ENCODE data around the gene GNAI3. TPM values are rescaled to one million over a fixed set of nuclear protein-coding genes. Genes with fewer than 3 reads are reported as not detected.

GNAI3 gene
- polyA plus RNA-seq, 1 donor (not counting 4 experiments of a cell fraction or from before 2014, with no cell fraction given): 14.1 TPM

DNA sequence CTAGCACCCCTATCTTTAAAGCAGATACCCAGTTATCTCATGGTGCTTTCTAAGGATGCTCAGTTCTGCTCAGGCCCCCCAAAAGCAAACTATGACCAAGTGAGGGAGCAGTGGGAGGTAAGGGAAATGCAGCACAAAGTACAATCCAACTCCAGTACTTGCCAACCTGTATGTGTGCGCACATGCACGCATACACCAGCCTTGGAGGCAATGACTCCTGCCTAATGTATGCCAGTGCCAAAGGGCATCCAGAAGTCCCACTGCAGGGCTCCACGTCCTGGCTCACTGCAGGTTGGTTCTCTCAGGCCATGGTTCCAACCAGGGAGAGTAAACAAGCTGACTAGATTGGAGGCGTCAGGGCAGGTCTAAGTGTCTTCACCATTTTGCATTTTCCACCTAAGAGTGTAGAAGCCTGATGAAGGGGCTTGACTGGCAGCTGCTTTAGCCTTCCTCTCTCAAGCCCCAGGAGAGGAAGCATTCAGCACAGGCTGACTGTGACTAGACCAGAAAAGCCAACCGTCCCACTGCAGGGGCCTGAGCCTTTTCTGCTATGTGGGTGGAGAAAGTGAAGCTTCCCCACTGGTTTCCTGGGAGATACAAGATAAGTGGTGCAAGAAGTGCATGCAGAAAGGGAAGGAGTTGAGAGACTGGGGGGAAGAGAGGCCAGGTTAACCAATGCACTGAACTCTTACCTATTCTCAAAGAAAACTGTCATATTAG is 46.6 kb upstream of the GNAI3 start:
- H3K27ac ChIP-seq (ENCODE audit: control insufficient read depth, insufficient read depth, low read length): no peak overlapping the region
- TF ChIP-seq, protein P1, sequence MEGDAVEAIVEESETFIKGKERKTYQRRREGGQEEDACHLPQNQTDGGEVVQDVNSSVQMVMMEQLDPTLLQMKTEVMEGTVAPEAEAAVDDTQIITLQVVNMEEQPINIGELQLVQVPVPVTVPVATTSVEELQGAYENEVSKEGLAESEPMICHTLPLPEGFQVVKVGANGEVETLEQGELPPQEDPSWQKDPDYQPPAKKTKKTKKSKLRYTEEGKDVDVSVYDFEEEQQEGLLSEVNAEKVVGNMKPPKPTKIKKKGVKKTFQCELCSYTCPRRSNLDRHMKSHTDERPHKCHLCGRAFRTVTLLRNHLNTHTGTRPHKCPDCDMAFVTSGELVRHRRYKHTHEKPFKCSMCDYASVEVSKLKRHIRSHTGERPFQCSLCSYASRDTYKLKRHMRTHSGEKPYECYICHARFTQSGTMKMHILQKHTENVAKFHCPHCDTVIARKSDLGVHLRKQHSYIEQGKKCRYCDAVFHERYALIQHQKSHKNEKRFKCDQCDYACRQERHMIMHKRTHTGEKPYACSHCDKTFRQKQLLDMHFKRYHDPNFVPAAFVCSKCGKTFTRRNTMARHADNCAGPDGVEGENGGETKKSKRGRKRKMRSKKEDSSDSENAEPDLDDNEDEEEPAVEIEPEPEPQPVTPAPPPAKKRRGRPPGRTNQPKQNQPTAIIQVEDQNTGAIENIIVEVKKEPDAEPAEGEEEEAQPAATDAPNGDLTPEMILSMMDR (optimal IDR thresholded peaks at IDR 0.05 in 1 of 3, IDR thresholded peaks at IDR 0.05 in 1 of 3, conservative IDR thresholded peaks at IDR 0.05 in 1 of 3; ENCODE audit: extremely low read depth in 1 of 3, insufficient read depth in 2 of 3, low read length in 3 of 3): no peak
- TF ChIP-seq EZH2 (IDR thresholded peaks at IDR 0.05; ENCODE audit: low read length): no peak
- no peaks in the 10 kb centered on the region for H3K9me3 ChIP-seq (ENCODE audit: control insufficient read depth, low read depth, low read length)
- no peaks in the 10 kb centered on the region for H3K79me2 ChIP-seq (ENCODE audit: control insufficient read depth, insufficient read depth, low read length)
- H4K20me1 ChIP-seq (ENCODE audit: control insufficient read depth, extremely low read depth, insufficient read depth, low read length): no peaks in the 10 kb centered on the region
- no peak overlapping the region for H2AFZ ChIP-seq (ENCODE audit: control insufficient read depth, low read length)
- dilution Hi-C loops (cut with MboI; ENCODE audit: extremely low pct_ligation_motif_present, low sequenced_read_pairs): no loop called here
- H3K27me3 ChIP-seq (ENCODE audit: control insufficient read depth, extremely low read depth, insufficient read depth, low read length): no peaks in the 10 kb centered on the region
- H3K4me3 ChIP-seq (ENCODE audit: control insufficient read depth in 2 of 3, extremely low read depth in 1 of 3, insufficient read depth in 2 of 3, low read depth in 1 of 3, low read length in 3 of 3): no peak overlapping the region
- H3K4me1 ChIP-seq (ENCODE audit: control insufficient read depth, extremely low read depth, insufficient read depth, low read length): peaks cover 16% of the 10 kb centered on the region
- FAIRE-seq (no peak), DNase-seq (ENCODE audit: low read depth, low spot score) (no peak)
- H3K9ac ChIP-seq (ENCODE audit: control insufficient read depth, extremely low read depth, insufficient read depth, low read length): no peak overlapping the region
- peaks cover 0 to 4% of the 10 kb centered on the region in 2 experiments for H3K36me3 ChIP-seq (ENCODE audit: control insufficient read depth in 2 of 2, extremely low read depth in 1 of 2, insufficient read depth in 2 of 2, low read length in 2 of 2)
- no peak overlapping the region for H3K4me2 ChIP-seq (ENCODE audit: control insufficient read depth, extremely low read depth, insufficient read depth, low read depth, low read length)
- H3K9me1 ChIP-seq (ENCODE audit: control insufficient read depth, extremely low read depth, insufficient read depth, low read length): no peaks in the 10 kb centered on the region

GRCh38 chr1:109502364-109502851 is 46.0 kb upstream of the GNAI3 start:
- no peak overlapping the region for H3K4me2 ChIP-seq (ENCODE audit: control insufficient read depth, extremely low read depth, insufficient read depth, low read depth, low read length)
- H3K9me1 ChIP-seq (ENCODE audit: control insufficient read depth, extremely low read depth, insufficient read depth, low read length): no peaks in the 10 kb centered on the region
- dilution Hi-C loops (cut with MboI; ENCODE audit: extremely low pct_ligation_motif_present, low sequenced_read_pairs): no loop called here
- no peak overlapping the region for H3K27ac ChIP-seq (ENCODE audit: control insufficient read depth, insufficient read depth, low read length)
- DNase-seq (ENCODE audit: low read depth, low spot score): no peak
- H3K4me1 ChIP-seq (ENCODE audit: control insufficient read depth, extremely low read depth, insufficient read depth, low read length): peaks cover 16% of the 10 kb centered on the region
- H2AFZ ChIP-seq (ENCODE audit: control insufficient read depth, low read length): no peak overlapping the region
- no peak overlapping the region for H3K9ac ChIP-seq (ENCODE audit: control insufficient read depth, extremely low read depth, insufficient read depth, low read length)
- FAIRE-seq: no peak
- peaks cover 0 to 3% of the 10 kb centered on the region in 2 experiments for H3K36me3 ChIP-seq (ENCODE audit: control insufficient read depth in 2 of 2, extremely low read depth in 1 of 2, insufficient read depth in 2 of 2, low read length in 2 of 2)
- no peaks in the 10 kb centered on the region for H3K27me3 ChIP-seq (ENCODE audit: control insufficient read depth, extremely low read depth, insufficient read depth, low read length)
- H3K4me3 ChIP-seq (ENCODE audit: control insufficient read depth in 2 of 3, extremely low read depth in 1 of 3, insufficient read depth in 2 of 3, low read depth in 1 of 3, low read length in 3 of 3): no peak overlapping the region
- no peaks in the 10 kb centered on the region for H3K9me3 ChIP-seq (ENCODE audit: control insufficient read depth, low read depth, low read length)
- no peaks in the 10 kb centered on the region for H3K79me2 ChIP-seq (ENCODE audit: control insufficient read depth, insufficient read depth, low read length)
- no peaks in the 10 kb centered on the region for H4K20me1 ChIP-seq (ENCODE audit: control insufficient read depth, extremely low read depth, insufficient read depth, low read length)
- TF ChIP-seq, protein P1 (optimal IDR thresholded peaks at IDR 0.05 in 1 of 3, IDR thresholded peaks at IDR 0.05 in 1 of 3, conservative IDR thresholded peaks at IDR 0.05 in 1 of 3; ENCODE audit: extremely low read depth in 1 of 3, insufficient read depth in 2 of 3, low read length in 3 of 3): no peak
- TF ChIP-seq EZH2 (IDR thresholded peaks at IDR 0.05; ENCODE audit: low read length): no peak
